ENCODE measurements around the gene GKN2.

DNA sequence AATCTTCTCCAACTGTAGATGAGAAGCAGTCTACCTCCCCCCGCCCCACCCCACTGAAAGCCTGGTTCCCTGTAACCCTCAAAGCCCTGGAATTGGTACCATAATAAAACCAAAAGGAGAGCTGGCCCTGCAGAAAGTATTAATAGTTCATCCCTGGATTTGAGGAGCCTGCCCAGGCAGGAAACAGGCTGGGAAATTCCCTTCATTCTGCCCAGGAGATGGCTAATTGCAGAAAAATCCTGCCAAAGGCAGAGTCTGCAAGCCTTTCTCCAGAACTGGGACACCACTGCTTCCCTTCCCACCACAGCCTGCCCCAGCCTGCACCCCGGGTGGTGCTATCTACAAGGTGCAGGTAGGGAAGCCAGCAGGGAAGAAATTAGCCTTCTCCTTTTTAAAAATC, 16.3 kb downstream of the GKN2 start:
- TF ChIP-seq, protein P1, sequence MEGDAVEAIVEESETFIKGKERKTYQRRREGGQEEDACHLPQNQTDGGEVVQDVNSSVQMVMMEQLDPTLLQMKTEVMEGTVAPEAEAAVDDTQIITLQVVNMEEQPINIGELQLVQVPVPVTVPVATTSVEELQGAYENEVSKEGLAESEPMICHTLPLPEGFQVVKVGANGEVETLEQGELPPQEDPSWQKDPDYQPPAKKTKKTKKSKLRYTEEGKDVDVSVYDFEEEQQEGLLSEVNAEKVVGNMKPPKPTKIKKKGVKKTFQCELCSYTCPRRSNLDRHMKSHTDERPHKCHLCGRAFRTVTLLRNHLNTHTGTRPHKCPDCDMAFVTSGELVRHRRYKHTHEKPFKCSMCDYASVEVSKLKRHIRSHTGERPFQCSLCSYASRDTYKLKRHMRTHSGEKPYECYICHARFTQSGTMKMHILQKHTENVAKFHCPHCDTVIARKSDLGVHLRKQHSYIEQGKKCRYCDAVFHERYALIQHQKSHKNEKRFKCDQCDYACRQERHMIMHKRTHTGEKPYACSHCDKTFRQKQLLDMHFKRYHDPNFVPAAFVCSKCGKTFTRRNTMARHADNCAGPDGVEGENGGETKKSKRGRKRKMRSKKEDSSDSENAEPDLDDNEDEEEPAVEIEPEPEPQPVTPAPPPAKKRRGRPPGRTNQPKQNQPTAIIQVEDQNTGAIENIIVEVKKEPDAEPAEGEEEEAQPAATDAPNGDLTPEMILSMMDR (conservative IDR thresholded peaks at IDR 0.05 in 1 of 2, IDR thresholded peaks at IDR 0.05 in 1 of 2; ENCODE audit: low read depth in 1 of 2, low read length in 2 of 2): no peak
- TF ChIP-seq EZH2 (IDR thresholded peaks at IDR 0.05; ENCODE audit: low read length, missing control alignments): no peak

All from fibroblast of lung (primary cell).